ENCODE data around the gene RABAC1.
"Not testable (repeated sequence)": the region's sequence is repeated elsewhere in the genome, so short reads cannot be mapped to it uniquely, and the experiment has no call there.

GRCh38 chr19:41939209-41939608 lies 19.9 kb downstream of the RABAC1 start:
- TF ChIP-seq EZH2 (IDR thresholded peaks at IDR 0.05; ENCODE audit: insufficient read depth, low read length); CTCF (IDR thresholded peaks at IDR 0.05; ENCODE audit: insufficient read depth, low read depth, low read length): not testable (repeated sequence)
